Esophagus (tissue), 2 donors: ENCODE data around the gene SFT2D1. TPM values are rescaled to one million over a fixed set of nuclear protein-coding genes. Genes with fewer than 3 reads are reported as not detected.

Experiments
- H3K27ac ChIP-seq, 2 donors: one replicate each; pipeline ENCODE4 v1.5.1; 2013; ENCODE audit warnings: low read depth in 2 of 2, mild to moderate bottlenecking in 2 of 2, inconsistent platforms in 1 of 2, low read length in 1 of 2, moderate library complexity in 1 of 2
- H3K27me3 ChIP-seq, 2 donors: one replicate each; pipeline ENCODE4 v1.6.1; 2013; ENCODE audit warnings: low read length in 2 of 2, control low read depth in 1 of 2, mild to moderate bottlenecking in 1 of 2; ENCODE audit not compliant: insufficient read depth in 2 of 2, control insufficient read depth in 1 of 2
- H3K36me3 ChIP-seq, 2 donors: one replicate each; pipeline ENCODE4 v1.6.1; 2013; ENCODE audit warnings: low read length in 1 of 2; ENCODE audit not compliant: control insufficient read depth in 2 of 2, insufficient read depth in 2 of 2
- H3K4me1 ChIP-seq, 2 donors: one replicate each; pipeline ENCODE4 v1.6.1; 2013; ENCODE audit warnings: low read length in 1 of 2; ENCODE audit not compliant: control insufficient read depth in 2 of 2, insufficient read depth in 2 of 2
- H3K4me3 ChIP-seq, 2 donors: one replicate each; pipeline ENCODE4 v1.5.1; 2013; ENCODE audit warnings: low read length in 2 of 2, mild to moderate bottlenecking in 2 of 2, low read depth in 1 of 2, moderate library complexity in 1 of 2
- H3K9me3 ChIP-seq, 2 donors: one replicate each; pipeline ENCODE4 v1.6.1; 2013; ENCODE audit warnings: mild to moderate bottlenecking in 2 of 2, low read depth in 1 of 2, low read length in 1 of 2, moderate library complexity in 1 of 2; ENCODE audit not compliant: control insufficient read depth in 2 of 2, insufficient read depth in 1 of 2
- WGBS, 2 donors: extraction: QIAGEN DNeasy Blood & Tissue Kit; methylation state at CpG; one replicate each; pipeline ENCODE4 v1.1.7; 2013; 5-methylcytosine and 5-hydroxymethylcytosine counted together
- polyA plus RNA-seq, 2 donors: library from polyadenylated mRNA; stranded (reverse); fragments of 200-250 nt; gene quantifications; one replicate each; pipeline ENCODE4 v1.2.3, GENCODE V29; 2013
- donor health status: healthy with polysubstance abuse.
- donor health status: Bipolar disorder and iron deficiency.

SFT2D1 gene
- polyA plus RNA-seq, 2 donors, result 37.3 to 42.4 TPM

DNA sequence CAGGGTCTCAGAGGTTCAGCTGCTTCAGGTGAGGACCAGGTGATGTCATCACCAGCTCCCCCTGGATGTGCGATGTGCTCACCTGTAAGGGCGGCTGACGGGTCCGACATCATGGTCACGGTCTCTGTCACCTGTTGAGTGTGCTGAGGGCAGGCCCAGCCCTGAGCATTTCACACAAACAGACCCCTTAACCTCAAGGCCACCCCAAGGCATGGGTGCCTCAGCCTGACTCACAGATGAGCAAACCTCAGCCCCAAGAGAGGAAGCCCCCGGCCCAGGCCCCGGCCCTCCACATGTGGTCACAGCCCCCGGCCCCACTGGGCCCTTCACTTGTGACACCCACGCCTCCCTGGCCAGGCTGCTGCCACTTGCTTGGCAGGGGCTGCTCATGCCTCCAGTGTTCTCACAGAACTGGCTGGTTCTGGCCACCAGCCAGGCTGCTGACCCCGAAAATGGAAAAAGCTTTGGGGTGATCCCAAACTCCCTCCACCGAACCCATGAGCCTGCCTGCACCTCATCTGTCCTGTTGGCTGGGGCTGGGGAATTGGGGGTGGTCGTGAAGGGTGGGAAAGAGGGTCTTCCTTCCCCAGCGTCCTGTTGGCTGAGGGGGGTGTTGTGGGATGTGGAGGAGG, 67.5 kb downstream of the SFT2D1 start:
- Histone ChIP-seq H3K9me3 (no peaks in the 10 kb centered on the region), H3K36me3 (no peaks in the 10 kb centered on the region), H3K27me3 (no peaks in the 10 kb centered on the region), H3K4me3 (no peak overlapping the region), H3K27ac (no peak overlapping the region), H3K4me1 (no peaks in the 10 kb centered on the region)
- WGBS, 2 donors, result 69 to 74% methylated on average over 13 of the region's 13 CpGs

GRCh38 chr6:166274163-166274562, 68.2 kb downstream of the SFT2D1 start:
- no peak overlapping the region for H3K4me3 ChIP-seq
- H3K27ac ChIP-seq, result no peak overlapping the region
- no peaks in the 10 kb centered on the region for H3K27me3 ChIP-seq
- no peaks in the 10 kb centered on the region for H3K9me3 ChIP-seq
- H3K4me1 ChIP-seq, result no peaks in the 10 kb centered on the region
- WGBS, 2 donors, result 54 to 55% methylated on average over 4 of the region's 4 CpGs
- H3K36me3 ChIP-seq, result no peaks in the 10 kb centered on the region

DNA sequence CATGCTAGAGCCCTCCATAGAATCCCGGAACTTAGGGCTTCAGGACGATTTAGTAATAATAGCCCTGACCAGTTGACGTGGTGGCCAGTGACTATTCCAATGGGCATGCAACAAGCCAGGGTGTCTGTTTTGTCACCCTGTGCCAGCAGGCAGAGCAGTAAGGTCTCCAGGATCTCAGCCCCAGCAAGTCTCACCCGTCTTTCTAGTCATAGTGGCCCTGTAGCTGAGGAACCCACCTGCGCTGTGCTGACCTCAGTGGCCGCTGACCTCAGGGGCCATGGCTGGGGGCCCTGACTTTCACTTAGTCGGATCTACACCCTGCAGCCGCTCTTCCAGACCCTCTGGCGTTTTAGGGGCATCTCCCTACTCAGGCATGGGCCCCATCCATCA, 71.0 kb downstream of the SFT2D1 start:
- no peaks in the 10 kb centered on the region for H3K36me3 ChIP-seq
- H3K9me3 ChIP-seq, result no peaks in the 10 kb centered on the region
- H3K27me3 ChIP-seq, result no peaks in the 10 kb centered on the region
- H3K4me3 ChIP-seq, result no peak overlapping the region
- H3K27ac ChIP-seq, result no peak overlapping the region
- no peaks in the 10 kb centered on the region for H3K4me1 ChIP-seq
- WGBS, 2 donors, result 84 to 85% methylated on average over 9 of the region's 9 CpGs

- 71 to 80% methylated on average over 10 of the region's 10 CpGs for WGBS, 2 donors
Measured at GRCh38 chr6:166270706-166271375, 71.5 kb downstream of the SFT2D1 start.

More at GRCh38 chr6:166270706-166271375, 71.5 kb downstream of the SFT2D1 start:
- Histone ChIP-seq H3K27ac (no peak overlapping the region), H3K9me3 (no peaks in the 10 kb centered on the region), H3K27me3 (no peaks in the 10 kb centered on the region), H3K4me1 (no peaks in the 10 kb centered on the region), H3K36me3 (no peaks in the 10 kb centered on the region), H3K4me3 (no peak overlapping the region)

Other genes with a start within 250 kb of the SFT2D1 start
- gene TBXT, start 174.7 kb downstream of the SFT2D1 start, polyA plus RNA-seq, result not detected
- not detected for gene PRR18, start 34.2 kb downstream of the SFT2D1 start, polyA plus RNA-seq
- gene MPC1, start 40.4 kb upstream of the SFT2D1 start, polyA plus RNA-seq, result 10 to 100 TPM; 53.0 to 65.5 TPM
- gene RAMACL, start 244.1 kb upstream of the SFT2D1 start, polyA plus RNA-seq, result under 1 TPM; 0.16 to 0.26 TPM